GM12878 (cell line): ENCODE data around the gene FBXL12. TPM values are rescaled to one million over a fixed set of nuclear protein-coding genes. Genes with fewer than 3 reads are reported as not detected.

ENCODE experiments used
- ATAC-seq: fragments of 200-7000 bp; cut with Tn5 transposase; 3 replicates; pipeline ENCODE4 v1.9.1; 2020; ENCODE audit warnings: mild to moderate bottlenecking, moderate library complexity
- BruUV-seq: library from RNA; stranded (reverse); fragments of 400-500 nt; replicated peaks from 2 replicates; lab custom pipeline; 2021; lab: Mats Ljungman, UMichigan
- CTCF ChIA-PET: fragments of 300-600 bp; sonication (Branson Sonifier 250); formaldehyde crosslinking; extraction: SDS; loops from one replicate; lab custom pipeline; 2021; ENCODE audit warnings: inconsistent platforms; lab: Yijun Ruan, JAX
- POLR2A ChIA-PET: fragments of 350-600 bp; formaldehyde crosslinking; extraction: SDS; loops from one replicate; lab custom pipeline; 2021; ENCODE audit warnings: inconsistent platforms; lab: Charles Lee
- RAD21 ChIA-PET: fragments of 300-600 bp; sonication (Branson Sonifier 250); formaldehyde crosslinking; loops from one replicate; lab custom pipeline; 2023; ENCODE audit warnings: antibody characterized with exemption; ENCODE audit not compliant: unreplicated experiment; lab: Charles Lee
- SMC1A ChIA-PET: fragments of 300-600 bp; sonication (Branson Sonifier 250); formaldehyde crosslinking; loops from one replicate; lab custom pipeline; 2023; ENCODE audit not compliant: unreplicated experiment, uncharacterized antibody; lab: Charles Lee
- DNase-seq: peaks from one replicate; pipeline ENCODE4 v3.0.0-alpha.2; 2011; ENCODE audit warnings: low read depth, low spot score
- FAIRE-seq: peaks from 3 replicates; lab custom pipeline; 2011; peaks lifted over from hg19 to GRCh38; lab: Jason Lieb, UNC
- H2AFZ ChIP-seq: 2 replicates; pipeline ENCODE4 v1.6.0; 2011; ENCODE audit warnings: low read depth, low read length, control low read depth; ENCODE audit not compliant: control insufficient read depth
- H3K27ac ChIP-seq: 2 replicates; pipeline ENCODE4 v1.5.1; 2011; ENCODE audit warnings: control low read depth; ENCODE audit not compliant: control insufficient read depth, insufficient read depth
- H3K27me3 ChIP-seq, 2 experiments: replicated peaks in 1 of 2; 2 replicates each; pipeline versions ENCODE4 v1.6.0 to v1.6.1; 2011; ENCODE audit warnings: low read length in 1 of 2; ENCODE audit not compliant: control insufficient read depth in 2 of 2, insufficient read depth in 2 of 2
- H3K36me3 ChIP-seq, 2 experiments: 2 replicates each; pipeline ENCODE4 v1.5.1; 2011; ENCODE audit warnings: low read length in 1 of 2; ENCODE audit not compliant: control insufficient read depth in 2 of 2, insufficient read depth in 2 of 2
- H3K4me1 ChIP-seq: 2 replicates; pipeline ENCODE4 v1.6.1; 2011; ENCODE audit warnings: mild to moderate bottlenecking, low read length, moderate library complexity, mixed read lengths; ENCODE audit not compliant: control insufficient read depth, insufficient read depth
- H3K4me2 ChIP-seq: 2 replicates; pipeline ENCODE4 v1.6.0; 2011; ENCODE audit warnings: control low read depth; ENCODE audit not compliant: control insufficient read depth, insufficient read depth
- H3K4me3 ChIP-seq: fragments of 200-600 bp; sonication (generic); 2 replicates; pipeline ENCODE4 v1.5.1; 2016
- H3K79me2 ChIP-seq: 2 replicates; pipeline ENCODE4 v1.6.0; 2011; ENCODE audit warnings: low read length; ENCODE audit not compliant: control insufficient read depth, insufficient read depth
- H3K9ac ChIP-seq: 2 replicates; pipeline ENCODE4 v1.8.0; 2011; ENCODE audit warnings: low read length, control low read depth, mixed read lengths; ENCODE audit not compliant: control insufficient read depth, insufficient read depth
- H3K9me3 ChIP-seq: replicated peaks from 3 replicates; pipeline ENCODE4 v1.5.1; 2011; ENCODE audit warnings: mild to moderate bottlenecking, low read length; ENCODE audit not compliant: control insufficient read depth, insufficient read depth
- H4K20me1 ChIP-seq: 2 replicates; pipeline ENCODE4 v1.6.0; 2011; ENCODE audit not compliant: control insufficient read depth, insufficient read depth
- BMI1 ChIP-seq: fragments of 450-650 bp; IDR thresholded peaks from 2 replicates; pipeline ENCODE4 v1.6.1; 2016; ENCODE audit warnings: mild to moderate bottlenecking, moderate library complexity, borderline replicate concordance
- CEBPB ChIP-seq, 2 experiments: fragments of 150-350 bp in 1 of 2; IDR thresholded peaks; 2 replicates each; pipeline ENCODE4 v1.6.1; 2012 to 2014; ENCODE audit warnings: low read depth in 2 of 2, low read length in 2 of 2, borderline replicate concordance in 1 of 2, inconsistent platforms in 1 of 2
- IRF4 ChIP-seq: IDR thresholded peaks from 2 replicates; pipeline ENCODE4 v1.6.1; 2011; ENCODE audit warnings: low read depth, low read length
- JUND ChIP-seq: IDR thresholded peaks from 2 replicates; pipeline ENCODE4 v1.6.1; 2012; ENCODE audit warnings: low read depth, mild to moderate bottlenecking, low read length, improper control_type of control experiment, moderate library complexity
- KAT2A ChIP-seq: conservative IDR thresholded peaks from 2 replicates; pipeline ENCODE4 v1.6.1; 2011; ENCODE audit warnings: low read depth, low read length; ENCODE audit not compliant: control insufficient read depth
- MYC ChIP-seq: IDR thresholded peaks from 2 replicates; pipeline ENCODE4 v1.6.1; 2011; ENCODE audit warnings: mild to moderate bottlenecking, low read length, moderate library complexity, inconsistent platforms; ENCODE audit not compliant: insufficient read depth, insufficient replicate concordance, insufficient read length, severe bottlenecking
- NBN ChIP-seq: fragments of 450-650 bp; IDR thresholded peaks from 2 replicates; pipeline ENCODE4 v1.6.1; 2016
- NFXL1 ChIP-seq: fragments of 450-650 bp; IDR thresholded peaks from 2 replicates; pipeline ENCODE4 v1.6.1; 2017; ENCODE audit warnings: antibody characterized with exemption, mild to moderate bottlenecking, borderline replicate concordance
- PAX8 ChIP-seq: fragments of 450-650 bp; IDR thresholded peaks from 2 replicates; pipeline ENCODE4 v1.6.1; 2017; ENCODE audit warnings: mild to moderate bottlenecking, moderate library complexity
- RAD51 ChIP-seq: fragments of 450-650 bp; IDR thresholded peaks from 2 replicates; pipeline ENCODE4 v1.6.1; 2016; ENCODE audit warnings: moderate library complexity, mild to moderate bottlenecking, inconsistent platforms
- RB1 ChIP-seq: fragments of 450-650 bp; formaldehyde crosslinking; IDR thresholded peaks from 2 replicates; pipeline ENCODE4 v1.6.1; 2017; ENCODE audit warnings: mild to moderate bottlenecking, borderline replicate concordance
- RBBP5 ChIP-seq: fragments of 200-600 bp; sonication (generic); conservative IDR thresholded peaks from 2 replicates; pipeline ENCODE4 v1.6.1; 2016
- SIX5 ChIP-seq: IDR thresholded peaks from 2 replicates; pipeline ENCODE4 v1.6.1; 2011; ENCODE audit warnings: mild to moderate bottlenecking, low read depth, low read length, moderate library complexity; ENCODE audit not compliant: severe bottlenecking
- SMAD1 ChIP-seq: fragments of 450-650 bp; IDR thresholded peaks from 2 replicates; pipeline ENCODE4 v1.6.1; 2018; ENCODE audit warnings: mild to moderate bottlenecking, low read depth; ENCODE audit not compliant: partially characterized antibody
- SREBF2 ChIP-seq: IDR thresholded peaks from 2 replicates; pipeline ENCODE4 v1.6.1; 2012; ENCODE audit warnings: mild to moderate bottlenecking, low read length
- SRF ChIP-seq, 2 experiments: IDR thresholded peaks; 2 replicates each; pipeline ENCODE4 v1.6.1; 2011; ENCODE audit warnings: low read depth in 2 of 2, low read length in 2 of 2, mild to moderate bottlenecking in 1 of 2, moderate library complexity in 1 of 2
- SUZ12 ChIP-seq: fragments of 200-600 bp; sonication (generic); IDR thresholded peaks from one replicate; pipeline ENCODE4 v1.6.1; 2018; ENCODE audit warnings: antibody characterized with exemption, mild to moderate bottlenecking; ENCODE audit not compliant: unreplicated experiment
- TCF7 ChIP-seq: IDR thresholded peaks from 2 replicates; pipeline ENCODE4 v1.6.1; 2014; ENCODE audit warnings: antibody characterized with exemption, borderline replicate concordance
- WGBS: methylation state at CpG from one replicate; pipeline ENCODE4 v1.1.6; 2016; ENCODE audit warnings: low lambda C conversion rate; ENCODE audit not compliant: insufficient replicate concordance, insufficient coverage; ENCODE audit errors: missing lambda C conversion rate; 5-methylcytosine and 5-hydroxymethylcytosine counted together
- in situ Hi-C: fragments of 300-500 bp; cut with MboI; formaldehyde crosslinking; loops from 9 replicates; pipeline ENCODE4 v1.14.3; 2018; ENCODE audit warnings: mixed read lengths
- intact Hi-C: fragments of 100-400 bp; cut with micrococcal nuclease; formaldehyde crosslinking; loops from one replicate; pipeline ENCODE4 v1.14.2; 2022; ENCODE audit not compliant: unreplicated experiment
- polyA plus RNA-seq, 11 experiments: library from polyadenylated mRNA; depleted of rRNA in 4 of 11; unstranded in 6 of 11; stranded (reverse) in 5 of 11; fragments of >200 nt; fragmentation: Nextera tagmentation in 4 of 11; fragmentation: Illumina TruSeq in 1 of 11; extraction: Ambion mirVana in 4 of 11; extraction: Trizol in 1 of 11; gene quantifications; 1 replicate in 1 of 11; 2 replicates in 10 of 11; pipeline versions ENCODE4 v1.2.1 to v1.2.3, GENCODE V29; 2011 to 2016; ENCODE audit warnings: inconsistent platforms in 2 of 11, missing spikeins in 2 of 11, low read depth in 1 of 11
- total RNA-seq, 4 experiments: library from RNA; depleted of rRNA in 3 of 4; stranded (reverse); fragments of >200 nt in 3 of 4; fragmentation: Illumina TruSeq in 1 of 4; extraction: Trizol in 1 of 4; gene quantifications; 2 replicates each; pipeline versions ENCODE4 v1.2.1 to v1.2.3, GENCODE V29; 2013 to 2021
- TF ChIP-seq, protein P1 (sequence below): fragments of 450-650 bp; IDR thresholded peaks from 2 replicates; pipeline ENCODE4 v1.6.1; 2016; ENCODE audit warnings: mild to moderate bottlenecking, moderate library complexity, borderline replicate concordance
- TF ChIP-seq, protein P2 (sequence below): IDR thresholded peaks from 2 replicates; pipeline ENCODE4 v1.6.1; 2011; ENCODE audit warnings: mild to moderate bottlenecking, low read depth, low read length, moderate library complexity; ENCODE audit not compliant: insufficient replicate concordance

Gene FBXL12
- total and polyA plus RNA-seq, 10 of the 15 experiments (the other 5 are each of a cell fraction or from before 2014, with no cell fraction given): 1.4 to 40.0 (median 23.2) TPM

DNA sequence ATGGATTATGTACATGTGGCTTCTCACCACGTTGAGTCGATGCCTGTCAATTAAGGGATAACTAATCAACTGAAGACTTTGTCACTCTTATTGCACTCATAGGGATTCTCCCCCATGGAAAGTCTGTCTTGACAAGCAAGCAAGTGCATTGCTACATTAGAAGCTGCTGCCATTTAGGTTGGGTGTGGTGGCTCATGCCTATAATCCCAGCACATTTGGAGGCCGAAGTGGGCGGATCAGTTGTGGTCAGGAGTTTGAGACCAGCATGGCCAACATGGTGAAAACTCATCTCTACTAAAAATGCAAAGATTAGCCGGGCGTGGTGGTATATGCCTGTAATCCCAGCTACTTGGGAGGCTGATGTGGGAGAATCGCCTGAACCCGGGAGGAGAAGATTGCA lies 32.1 kb downstream of the FBXL12 start:
- no peak for TF ChIP-seq NBN
- TF ChIP-seq PAX8: no peak
- TF ChIP-seq IRF4: no peak
- TF ChIP-seq SUZ12: no peak
- TF ChIP-seq SREBF2: no peak
- TF ChIP-seq NFXL1: no peak
- TF ChIP-seq MYC: no peak
- TF ChIP-seq, protein P1, sequence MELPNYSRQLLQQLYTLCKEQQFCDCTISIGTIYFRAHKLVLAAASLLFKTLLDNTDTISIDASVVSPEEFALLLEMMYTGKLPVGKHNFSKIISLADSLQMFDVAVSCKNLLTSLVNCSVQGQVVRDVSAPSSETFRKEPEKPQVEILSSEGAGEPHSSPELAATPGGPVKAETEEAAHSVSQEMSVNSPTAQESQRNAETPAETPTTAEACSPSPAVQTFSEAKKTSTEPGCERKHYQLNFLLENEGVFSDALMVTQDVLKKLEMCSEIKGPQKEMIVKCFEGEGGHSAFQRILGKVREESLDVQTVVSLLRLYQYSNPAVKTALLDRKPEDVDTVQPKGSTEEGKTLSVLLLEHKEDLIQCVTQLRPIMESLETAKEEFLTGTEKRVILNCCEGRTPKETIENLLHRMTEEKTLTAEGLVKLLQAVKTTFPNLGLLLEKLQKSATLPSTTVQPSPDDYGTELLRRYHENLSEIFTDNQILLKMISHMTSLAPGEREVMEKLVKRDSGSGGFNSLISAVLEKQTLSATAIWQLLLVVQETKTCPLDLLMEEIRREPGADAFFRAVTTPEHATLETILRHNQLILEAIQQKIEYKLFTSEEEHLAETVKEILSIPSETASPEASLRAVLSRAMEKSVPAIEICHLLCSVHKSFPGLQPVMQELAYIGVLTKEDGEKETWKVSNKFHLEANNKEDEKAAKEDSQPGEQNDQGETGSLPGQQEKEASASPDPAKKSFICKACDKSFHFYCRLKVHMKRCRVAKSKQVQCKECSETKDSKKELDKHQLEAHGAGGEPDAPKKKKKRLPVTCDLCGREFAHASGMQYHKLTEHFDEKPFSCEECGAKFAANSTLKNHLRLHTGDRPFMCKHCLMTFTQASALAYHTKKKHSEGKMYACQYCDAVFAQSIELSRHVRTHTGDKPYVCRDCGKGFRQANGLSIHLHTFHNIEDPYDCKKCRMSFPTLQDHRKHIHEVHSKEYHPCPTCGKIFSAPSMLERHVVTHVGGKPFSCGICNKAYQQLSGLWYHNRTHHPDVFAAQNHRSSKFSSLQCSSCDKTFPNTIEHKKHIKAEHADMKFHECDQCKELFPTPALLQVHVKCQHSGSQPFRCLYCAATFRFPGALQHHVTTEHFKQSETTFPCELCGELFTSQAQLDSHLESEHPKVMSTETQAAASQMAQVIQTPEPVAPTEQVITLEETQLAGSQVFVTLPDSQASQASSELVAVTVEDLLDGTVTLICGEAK: no peak
- TF ChIP-seq JUND: no peak
- no peak for TF ChIP-seq BMI1
- TF ChIP-seq RBBP5: no peak
- TF ChIP-seq, protein P2, sequence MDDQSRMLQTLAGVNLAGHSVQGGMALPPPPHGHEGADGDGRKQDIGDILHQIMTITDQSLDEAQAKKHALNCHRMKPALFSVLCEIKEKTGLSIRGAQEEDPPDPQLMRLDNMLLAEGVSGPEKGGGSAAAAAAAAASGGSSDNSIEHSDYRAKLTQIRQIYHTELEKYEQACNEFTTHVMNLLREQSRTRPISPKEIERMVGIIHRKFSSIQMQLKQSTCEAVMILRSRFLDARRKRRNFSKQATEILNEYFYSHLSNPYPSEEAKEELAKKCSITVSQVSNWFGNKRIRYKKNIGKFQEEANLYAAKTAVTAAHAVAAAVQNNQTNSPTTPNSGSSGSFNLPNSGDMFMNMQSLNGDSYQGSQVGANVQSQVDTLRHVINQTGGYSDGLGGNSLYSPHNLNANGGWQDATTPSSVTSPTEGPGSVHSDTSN: no peak
- TF ChIP-seq RB1: no peak
- no peak for TF ChIP-seq CEBPB (IDR thresholded peaks at IDR 0.05; ENCODE audit: borderline replicate concordance in 1 of 2, low read depth in 2 of 2, low read length in 2 of 2)
- TF ChIP-seq KAT2A: no peak
- TF ChIP-seq SMAD1: no peak
- TF ChIP-seq SRF (IDR thresholded peaks at IDR 0.05; ENCODE audit: low read depth in 2 of 2, low read length in 2 of 2): no peak
- no peak for TF ChIP-seq RAD51
- TF ChIP-seq SIX5: no peak
- TF ChIP-seq TCF7: no peak
- no peak overlapping the region for H3K9ac ChIP-seq
- no peak overlapping the region for H2AFZ ChIP-seq
- DNase-seq: no peak
- no peaks in the 10 kb centered on the region; the same call in 2 of the 3 replicates for H3K9me3 ChIP-seq
- no peaks in the 10 kb centered on the region for H3K36me3 ChIP-seq
- H3K27me3 ChIP-seq: no peaks in the 10 kb centered on the region
- intact Hi-C loops (no loop called here), in situ Hi-C loops (no loop called here)
- no peaks in the 10 kb centered on the region for H3K79me2 ChIP-seq
- SMC1A ChIA-PET: no interaction called here
- H3K4me2 ChIP-seq: no peak overlapping the region
- BruUV-seq: no TSS peak
- H3K4me3 ChIP-seq: no peak overlapping the region
- 97% methylated on average over 8 of the region's 8 CpGs for whole genome bisulfite sequencing
- H3K27ac ChIP-seq: no peak overlapping the region
- POLR2A ChIA-PET: no interaction called here
- H3K4me1 ChIP-seq: no peaks in the 10 kb centered on the region
- no peak for FAIRE-seq
- no peak for ATAC-seq
- CTCF ChIA-PET: no interaction called here
- H4K20me1 ChIP-seq: no peaks in the 10 kb centered on the region
- RAD21 ChIA-PET: no interaction called here
